HG03442 (cell line): ENCODE measurements around the gene ZFP14.

Experiments used
- ATAC-seq: cut with Tn5 transposase; IDR thresholded peaks from one replicate; pipeline ENCODE4 v1.9.1; 2021; ENCODE audit warnings: mild to moderate bottlenecking, moderate library complexity; ENCODE audit not compliant: unreplicated experiment

The ZFP14 gene

GRCh38 chr19:36378625-36379509 lies at the start of gene ZFP14:
ZFP14 (minus strand) TSS chr19:36379201; CDS start chr19:36367892, 11,309 bp downstream.
- ATAC-seq: peak; percentile 96

GRCh38 chr19:36423925-36424324 lies 44.9 kb upstream of the ZFP14 start:
- ATAC-seq: no peak

GRCh38 chr19:36421749-36422481 lies 42.9 kb upstream of the ZFP14 start:
- no peak for ATAC-seq

- ATAC-seq: no peak
Observed at GRCh38 chr19:36420961-36421748, 42.2 kb upstream of the ZFP14 start.

GRCh38 chr19:36418287-36419001 lies 39.4 kb upstream of the ZFP14 start, which contains the start of gene ZFP82:
ZFP82 (minus strand) TSS chr19:36418644; CDS start chr19:36409789, 8,855 bp downstream.
- peak; percentile 81 for ATAC-seq

- no peak for ATAC-seq
Observed at GRCh38 chr19:36417752-36418286, 38.8 kb upstream of the ZFP14 start.

GRCh38 chr19:36409841-36410240 lies 30.8 kb upstream of the ZFP14 start:
- ATAC-seq: no peak

- no peak for ATAC-seq
Observed at GRCh38 chr19:36408101-36408500, 29.1 kb upstream of the ZFP14 start.

- no peak for ATAC-seq
Observed at GRCh38 chr19:36404498-36404897, 25.5 kb upstream of the ZFP14 start.

- ATAC-seq: no peak
Observed at GRCh38 chr19:36401475-36401874, 22.5 kb upstream of the ZFP14 start.

- ATAC-seq: no peak
Observed at GRCh38 chr19:36398571-36398970, 19.6 kb upstream of the ZFP14 start.

- ATAC-seq: no peak
Observed at GRCh38 chr19:36392916-36393673, 14.1 kb upstream of the ZFP14 start.

- no peak for ATAC-seq
Observed at GRCh38 chr19:36379510-36379819, 464 bp upstream of the ZFP14 start.

GRCh38 chr19:36377541-36378178 lies 1.3 kb downstream of the ZFP14 start:
- no peak for ATAC-seq

GRCh38 chr19:36373638-36374156 lies 5.3 kb downstream of the ZFP14 start:
- ATAC-seq: no peak

- ATAC-seq: no peak
Observed at GRCh38 chr19:36371886-36372285, 7.1 kb downstream of the ZFP14 start.

- ATAC-seq: no peak
Observed at GRCh38 chr19:36363845-36364244, 15.2 kb downstream of the ZFP14 start.

- no peak for ATAC-seq
Observed at GRCh38 chr19:36340786-36341372, 38.1 kb downstream of the ZFP14 start.
